NOMO-1 treated with dmso at 0.1 percent for 144 hours (cell line): ENCODE measurements around the gene ITGB8.

Experiments
- DNase-seq: peaks from one replicate; lab custom pipeline; 2025; ENCODE audit not compliant: unreplicated experiment; lab: John Stamatoyannopoulos, UW

The ITGB8 gene

DNA sequence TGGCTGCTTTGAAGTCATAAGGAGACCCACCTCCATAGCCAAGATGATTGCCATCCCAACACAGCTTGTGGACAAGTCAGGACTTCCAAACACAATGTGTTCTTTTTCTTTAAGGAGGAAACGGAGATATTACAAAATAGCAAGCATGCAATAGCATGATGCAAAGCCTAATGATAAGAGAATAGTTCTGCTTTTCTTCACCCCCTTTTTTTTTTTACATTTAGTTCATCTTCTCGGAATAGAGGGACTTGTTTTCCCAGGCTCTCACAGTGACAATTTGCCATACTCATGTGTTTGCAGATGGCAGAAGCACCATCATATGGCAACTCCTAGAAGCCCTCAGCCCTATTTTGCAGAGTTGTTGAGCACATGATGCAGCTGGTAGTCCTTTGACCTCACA is 119.8 kb downstream of the ITGB8 start:
- peak; percentile 12 for DNase-seq

DNA sequence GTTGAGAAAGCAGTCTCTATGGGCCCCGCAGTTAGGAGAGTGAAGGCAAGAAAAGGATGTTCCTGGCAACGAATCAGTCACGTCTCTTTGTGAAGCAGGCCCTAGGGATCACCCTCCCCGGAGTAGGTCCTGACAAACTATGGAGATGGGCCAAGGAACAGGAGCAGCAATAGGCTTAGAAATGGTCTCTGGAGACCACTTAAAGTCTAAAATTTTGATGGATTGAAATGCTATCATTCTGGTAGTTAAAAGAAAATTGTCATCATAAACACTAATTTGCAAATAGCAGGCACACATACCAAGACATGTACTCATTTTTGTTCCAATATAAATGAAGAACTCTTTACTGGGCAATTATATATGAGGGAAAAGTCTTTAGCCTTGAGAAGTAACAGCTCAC is 123.5 kb downstream of the ITGB8 start:
- DNase-seq = no peak

GRCh38 chr7:20456701-20457100 is 126.0 kb downstream of the ITGB8 start:
- DNase-seq = no peak

DNA sequence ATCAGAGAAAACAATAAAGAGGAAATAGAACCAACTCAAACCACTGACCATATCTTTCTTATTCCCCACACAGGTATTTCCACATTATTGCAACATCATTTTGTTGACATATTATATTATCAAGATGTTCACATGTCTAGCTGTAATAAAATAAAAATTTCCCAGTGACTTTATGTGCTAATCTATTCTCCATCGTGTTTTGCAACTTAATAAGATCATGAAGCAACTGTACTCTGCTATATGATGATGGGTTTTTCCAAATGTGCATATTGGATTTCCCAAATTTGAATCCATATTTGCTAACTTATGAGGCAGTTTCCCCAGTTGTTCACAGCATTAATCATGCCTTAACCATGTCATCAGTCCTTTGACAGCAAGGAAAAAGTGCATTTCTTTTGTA is 127.8 kb downstream of the ITGB8 start:
- DNase-seq = no peak

DNA sequence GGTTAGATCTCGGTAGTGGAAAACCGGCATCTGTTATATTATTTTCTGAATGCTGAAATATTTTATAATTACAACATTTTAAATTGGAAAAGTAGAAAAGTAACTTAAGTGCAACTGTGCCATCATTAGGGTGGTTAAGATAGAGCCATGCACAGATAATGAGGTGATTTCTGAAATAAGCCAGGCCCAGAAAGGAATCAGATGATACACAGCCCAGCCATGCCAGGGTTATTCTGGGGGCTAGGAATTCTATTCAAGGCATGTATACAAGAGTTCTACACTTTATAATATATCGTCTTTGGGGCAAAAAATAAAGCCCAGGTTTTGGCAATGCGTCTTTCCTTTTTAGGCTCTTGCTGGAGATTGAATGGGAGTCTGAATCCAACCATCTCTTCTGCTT is 128.7 kb downstream of the ITGB8 start:
- no peak for DNase-seq

GRCh38 chr7:20464891-20465290 is 134.2 kb downstream of the ITGB8 start:
- no peak for DNase-seq
